Femur (tissue), 1 donor: ENCODE data around the gene OTOP3.

Experiments used
- DNase-seq: peaks from one replicate; pipeline ENCODE4 v3.0.0-alpha.2; 2017

The OTOP3 gene

DNA sequence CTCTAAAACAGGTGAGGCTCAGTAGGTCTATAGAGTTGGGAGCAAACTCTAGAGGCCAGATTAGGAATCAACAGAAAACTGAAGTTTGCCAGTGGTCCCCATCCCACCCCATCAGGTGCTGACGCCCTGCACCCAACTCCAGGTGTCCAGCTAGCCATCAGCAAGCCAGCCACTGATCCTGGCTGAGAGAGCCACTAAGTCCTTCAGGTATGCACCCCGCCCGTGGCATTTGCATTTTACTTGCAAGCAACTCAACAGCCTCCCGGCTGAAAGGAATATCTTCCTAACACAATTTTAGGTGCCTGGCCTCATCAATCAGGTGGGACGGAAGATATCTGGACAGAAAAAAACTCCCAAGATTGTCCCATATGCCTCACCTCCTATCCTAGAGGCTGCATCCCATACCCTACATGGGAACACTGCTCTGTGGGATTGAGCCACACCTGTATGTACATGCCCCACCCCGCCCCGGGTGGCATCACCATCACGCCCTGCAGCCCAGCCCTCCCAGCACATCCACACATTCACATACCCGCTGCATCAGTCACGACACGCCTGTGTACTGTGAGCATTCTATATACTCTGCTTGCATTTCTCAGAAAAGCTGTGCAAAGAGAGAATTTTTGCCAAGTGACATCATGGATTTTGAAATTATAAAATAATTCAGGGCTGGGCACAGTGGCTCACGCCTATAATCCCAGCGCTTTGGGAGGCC lies 8.3 kb downstream of the OTOP3 start:
- DNase-seq, result no peak

- DNase-seq, result no peak
Observed at GRCh38 chr17:74945543-74945942, 9.8 kb downstream of the OTOP3 start.

GRCh38 chr17:74946641-74947040 lies 10.9 kb downstream of the OTOP3 start:
- DNase-seq, result no peak

GRCh38 chr17:74947041-74947754 lies 11.5 kb downstream of the OTOP3 start:
- DNase-seq, result no peak

DNA sequence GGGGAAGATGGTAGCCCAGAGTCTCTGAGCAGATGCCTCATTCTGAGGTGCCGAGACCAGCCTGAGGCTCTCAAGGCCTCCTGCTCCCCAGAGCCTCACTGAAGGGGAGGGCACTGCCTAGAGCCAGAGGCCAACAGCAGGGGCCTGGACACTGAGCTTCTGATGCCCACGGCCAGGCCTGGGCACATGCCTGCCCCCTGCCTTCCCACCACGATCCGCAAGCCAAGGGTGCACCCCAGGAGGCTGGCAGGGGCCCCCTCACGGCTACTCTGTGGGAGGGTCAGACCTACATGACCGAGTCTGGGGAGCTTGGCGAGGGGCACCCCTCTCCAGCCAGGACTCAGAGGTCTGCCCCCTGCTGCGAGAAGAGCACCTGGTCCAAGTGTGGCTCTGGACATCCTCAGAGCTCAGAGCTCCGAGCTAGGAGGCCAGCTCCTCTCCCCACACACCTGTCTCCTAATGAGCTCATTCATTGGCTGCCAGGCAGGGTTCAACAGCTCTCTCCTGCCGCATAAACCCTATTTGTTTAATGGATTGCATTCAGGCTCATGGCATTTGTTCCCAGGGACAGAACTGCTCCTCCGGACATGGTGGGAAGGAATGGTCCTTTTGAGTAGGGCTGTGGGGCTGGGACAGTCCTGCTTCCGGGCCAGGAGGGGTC lies 13.9 kb downstream of the OTOP3 start:
- DNase-seq, result no peak

- DNase-seq, result no peak
Observed at GRCh38 chr17:74950207-74950606, 14.5 kb downstream of the OTOP3 start.

DNA sequence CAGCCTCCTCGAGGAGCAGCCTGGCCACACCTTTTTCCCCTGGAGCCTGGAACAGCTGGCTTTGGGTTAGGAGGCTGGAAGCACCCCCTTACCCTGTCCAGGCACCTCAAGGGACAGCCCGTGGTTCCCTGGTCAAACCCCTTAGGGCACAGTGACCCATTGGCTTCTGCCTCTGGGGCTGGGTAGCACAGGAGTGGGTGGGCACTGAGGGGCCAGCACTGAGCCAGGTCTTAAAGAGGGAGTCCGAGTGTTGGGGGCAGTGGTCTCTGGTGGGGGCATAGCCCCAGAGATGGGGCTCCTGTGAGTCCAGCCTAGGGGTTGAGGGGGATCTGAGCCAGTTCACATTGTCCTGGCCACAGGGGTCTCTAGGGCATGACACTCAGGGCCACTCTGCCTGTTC lies 15.4 kb downstream of the OTOP3 start:
- DNase-seq, result no peak

- DNase-seq, result no peak
Observed at GRCh38 chr17:74951680-74952421, 16.2 kb downstream of the OTOP3 start.

DNA sequence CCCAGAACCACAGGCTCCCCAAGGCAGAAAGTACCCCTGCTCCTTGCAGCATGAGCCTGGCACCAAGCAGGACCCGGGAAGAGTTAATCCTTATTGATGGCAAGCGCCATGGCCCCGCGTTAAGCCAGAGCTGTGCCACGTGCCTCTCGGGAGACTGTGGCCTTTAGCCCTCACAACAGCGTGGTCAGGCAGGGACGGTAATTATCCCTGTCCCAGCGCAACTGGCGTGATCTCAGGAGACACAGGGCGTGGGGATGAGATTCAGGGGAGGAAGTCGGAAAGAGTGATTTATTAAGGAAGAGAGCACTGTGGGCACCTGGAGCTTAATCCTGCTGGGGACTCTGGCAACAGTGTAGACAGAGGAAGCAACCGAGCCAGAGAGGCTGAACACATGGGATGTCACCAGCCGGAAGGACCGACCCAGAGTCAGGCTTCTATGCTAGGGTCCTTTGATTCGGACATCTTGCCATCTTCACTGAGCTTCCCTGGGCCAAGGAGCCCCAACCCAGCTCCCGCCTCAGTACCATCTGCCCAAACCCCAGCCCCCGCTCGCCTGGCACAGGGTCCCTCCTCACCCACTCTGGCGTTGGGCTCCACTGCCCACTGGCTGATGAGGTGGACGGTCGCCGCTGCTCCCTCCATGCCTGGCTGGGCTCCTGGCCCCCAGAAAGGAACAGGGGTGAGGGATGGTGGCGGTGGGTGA lies 16.9 kb downstream of the OTOP3 start:
- no peak for DNase-seq

DNA sequence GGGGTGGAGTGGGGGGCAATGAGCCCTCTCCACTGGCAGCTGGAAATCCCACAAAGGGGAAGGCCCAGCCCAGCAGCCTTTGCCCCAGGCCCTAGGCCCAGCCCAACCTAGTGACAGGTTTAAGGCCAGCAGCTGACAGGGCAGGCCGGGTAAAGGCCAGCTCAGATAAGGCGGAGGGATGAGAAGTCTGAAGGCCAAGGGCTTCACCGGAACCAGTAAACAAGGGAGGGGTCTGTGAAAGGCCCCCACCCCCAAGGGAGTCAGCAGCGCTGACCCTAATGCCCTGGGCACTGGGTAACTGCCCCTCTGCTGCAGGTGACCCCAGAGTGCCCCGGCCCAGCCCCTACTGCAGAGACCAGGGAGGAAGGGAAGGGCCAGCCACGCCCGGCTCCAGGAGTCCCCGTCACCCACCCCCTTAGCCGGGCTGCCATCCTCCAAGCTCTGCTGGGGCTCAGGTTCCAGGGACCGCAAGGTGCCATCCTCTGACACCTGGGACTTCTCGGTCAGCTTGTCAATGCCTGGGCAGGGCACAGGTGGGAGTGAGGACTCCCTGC lies 17.5 kb downstream of the OTOP3 start:
- DNase-seq, result no peak

- no peak for DNase-seq
Observed at GRCh38 chr17:74954115-74954514, 18.4 kb downstream of the OTOP3 start.

GRCh38 chr17:74954665-74955421 lies 19.1 kb downstream of the OTOP3 start:
- DNase-seq, result no peak

- no peak for DNase-seq
Observed at GRCh38 chr17:74956093-74956492, 20.4 kb downstream of the OTOP3 start.

- DNase-seq, result peak; percentile 80
Observed at GRCh38 chr17:74957935-74958740, 22.4 kb downstream of the OTOP3 start.

DNA sequence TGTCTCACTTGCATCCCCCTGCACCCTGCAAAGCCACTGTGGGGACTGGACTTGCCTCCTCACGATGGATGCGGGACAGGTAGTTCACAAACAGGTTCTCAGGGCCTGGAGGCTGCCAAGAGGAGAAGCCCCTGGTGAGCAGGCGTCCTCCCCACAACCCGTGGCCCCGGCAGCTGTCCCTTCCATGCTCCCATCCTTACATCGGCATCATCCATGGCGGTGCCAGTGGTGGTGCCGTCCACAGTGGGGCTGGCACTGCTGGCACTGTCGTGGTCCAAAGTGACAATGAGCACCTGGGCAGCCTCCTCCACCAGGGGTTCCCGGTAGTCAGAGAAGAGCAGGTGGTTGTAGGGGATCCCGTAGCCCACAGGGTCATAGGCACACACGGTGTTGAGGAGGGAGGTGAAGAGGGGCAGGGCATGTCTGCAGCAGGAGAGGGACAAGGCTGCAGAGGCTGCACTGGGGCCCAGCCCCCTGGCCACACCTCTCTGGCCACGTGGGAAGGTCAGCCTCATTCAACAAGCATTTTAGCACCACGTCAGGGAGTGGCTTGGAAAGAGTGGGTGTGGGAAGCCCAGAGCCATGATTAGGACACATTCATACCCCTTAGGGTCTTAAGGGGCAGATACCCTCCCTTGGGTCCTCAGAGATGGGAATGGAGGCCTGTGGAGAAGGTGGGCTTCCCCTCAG lies 24.3 kb downstream of the OTOP3 start:
- DNase-seq, result no peak

GRCh38 chr17:74960570-74961342 lies 25.1 kb downstream of the OTOP3 start:
- no peak for DNase-seq

- DNase-seq, result peak; percentile 92
Observed at GRCh38 chr17:74961657-74962350, 26.1 kb downstream of the OTOP3 start.

- DNase-seq, result no peak
Observed at GRCh38 chr17:74962622-74963394, 27.1 kb downstream of the OTOP3 start.
